HepG2 (cell line): ENCODE results near the gene SLC25A1. TPM values are rescaled to one million over a fixed set of nuclear protein-coding genes. Genes with fewer than 3 reads are reported as not detected.

Experiments used
- ARNT2 ChIP-seq: sonication (generic); formaldehyde crosslinking; IDR thresholded peaks from 2 replicates; pipeline ENCODE4 v1.8.0; 2022; ENCODE audit warnings: mild to moderate bottlenecking, low read depth, missing genetic modification reagents, moderate library complexity
- BRD4 ChIP-seq: sonication (generic); formaldehyde crosslinking; IDR thresholded peaks from 2 replicates; pipeline ENCODE4 v1.4.0; 2020; ENCODE audit warnings: missing genetic modification reagents
- DR1 ChIP-seq: sonication (generic); formaldehyde crosslinking; IDR thresholded peaks from 2 replicates; pipeline ENCODE4 v1.8.0; 2021; ENCODE audit warnings: mild to moderate bottlenecking, missing genetic modification reagents, inconsistent platforms
- ELK4 ChIP-seq: sonication (generic); formaldehyde crosslinking; IDR thresholded peaks from 2 replicates; pipeline ENCODE4 v1.9.0; 2021; ENCODE audit warnings: missing genetic modification reagents, borderline replicate concordance
- HMGXB4 ChIP-seq, 2 experiments: sonication (generic) in 1 of 2; formaldehyde crosslinking in 1 of 2; IDR thresholded peaks; 2 replicates each; pipeline versions ENCODE4 v1.4.0 to v1.6.1; 2018 to 2020; ENCODE audit warnings: missing genetic modification reagents in 2 of 2, borderline replicate concordance in 1 of 2, low read depth in 1 of 2, mild to moderate bottlenecking in 1 of 2, missing biosample characterization in 1 of 2
- KDM5B ChIP-seq: sonication (generic); formaldehyde crosslinking; IDR thresholded peaks from 2 replicates; pipeline ENCODE4 v1.4.0; 2020; ENCODE audit warnings: missing genetic modification reagents, mild to moderate bottlenecking, borderline replicate concordance
- MATR3 ChIP-seq: sonication (generic); formaldehyde crosslinking; IDR thresholded peaks from 2 replicates; pipeline ENCODE4 v1.4.0; 2020; ENCODE audit warnings: missing genetic modification reagents
- NFKB2 ChIP-seq: sonication (generic); formaldehyde crosslinking; IDR thresholded peaks from 2 replicates; pipeline ENCODE4 v1.4.0; 2020; ENCODE audit warnings: missing genetic modification reagents, borderline replicate concordance
- PATZ1 ChIP-seq: sonication (generic); formaldehyde crosslinking; IDR thresholded peaks from 2 replicates; pipeline ENCODE4 v1.4.0; 2020; ENCODE audit warnings: missing genetic modification reagents
- POGK ChIP-seq: sonication (generic); formaldehyde crosslinking; conservative IDR thresholded peaks from 2 replicates; pipeline ENCODE4 v1.8.0; 2022; ENCODE audit warnings: mild to moderate bottlenecking, moderate library complexity, missing genetic modification reagents
- ZBTB25 ChIP-seq: IDR thresholded peaks from 2 replicates; pipeline ENCODE4 v1.6.1; 2018; ENCODE audit warnings: missing genetic modification reagents
- ZFY ChIP-seq: sonication (generic); formaldehyde crosslinking; IDR thresholded peaks from 2 replicates; pipeline ENCODE4 v1.4.0; 2020; ENCODE audit warnings: missing genetic modification reagents
- ZMAT3 ChIP-seq: sonication (generic); formaldehyde crosslinking; conservative IDR thresholded peaks from 2 replicates; pipeline ENCODE4 v1.7.0; 2021; ENCODE audit warnings: missing genetic modification reagents
- ZNF33B ChIP-seq: sonication (generic); formaldehyde crosslinking; IDR thresholded peaks from 2 replicates; pipeline ENCODE4 v1.5.1; 2020; ENCODE audit warnings: mild to moderate bottlenecking, missing genetic modification reagents
- ZNF557 ChIP-seq: sonication (generic); formaldehyde crosslinking; IDR thresholded peaks from 2 replicates; pipeline ENCODE4 v1.4.0; 2020; ENCODE audit warnings: missing genetic modification reagents
- ZNF558 ChIP-seq: sonication (generic); formaldehyde crosslinking; IDR thresholded peaks from 2 replicates; pipeline ENCODE4 v1.9.0; 2022; ENCODE audit warnings: mild to moderate bottlenecking, missing genetic modification reagents, borderline replicate concordance
- ZNF746 ChIP-seq: sonication (generic); formaldehyde crosslinking; IDR thresholded peaks from 2 replicates; pipeline ENCODE4 v1.8.0; 2022; ENCODE audit warnings: mild to moderate bottlenecking, missing genetic modification reagents
- ZNF766 ChIP-seq: sonication (generic); formaldehyde crosslinking; IDR thresholded peaks from 2 replicates; pipeline ENCODE4 v1.5.0; 2020; ENCODE audit warnings: missing genetic modification reagents, borderline replicate concordance
- polyA plus RNA-seq, 8 experiments: library from polyadenylated mRNA; depleted of rRNA in 3 of 8; stranded (reverse) in 7 of 8; unstranded in 1 of 8; fragments of >200 nt; fragmentation: Illumina TruSeq in 4 of 8; extraction: Trizol in 4 of 8; gene quantifications; 2 replicates each; pipeline versions ENCODE4 v1.2.1 to v1.2.3, GENCODE V29; 2011 to 2016; ENCODE audit warnings: low read depth in 4 of 8, missing spikeins in 1 of 8, mixed read lengths in 1 of 8; ENCODE audit not compliant: insufficient read depth in 1 of 8
- total RNA-seq, 5 experiments: library from RNA; depleted of rRNA; stranded (reverse); fragments of >200 nt; fragmentation: Illumina TruSeq; extraction: Trizol; gene quantifications; 2 replicates each; pipeline ENCODE4 v1.2.3, GENCODE V29; 2016; ENCODE audit warnings: low read depth in 1 of 5

Gene SLC25A1
- total and polyA plus RNA-seq, 2 of the 13 experiments (the other 11 are each of a cell fraction or from before 2014, with no cell fraction given): 49.4 to 161 TPM

GRCh38 chr22:19178657-19179496, at the start of gene SLC25A1 (continued):
- 0 out of 2 replicates have a peak, but pooled peaks have one; percentile 7 for TF ChIP-seq POGK
- TF ChIP-seq NFKB2 (CRISPR knock-in tag): peak; percentile 91; the same call in 1 of the 2 replicates
- no peak for TF ChIP-seq ZNF558 (CRISPR knock-in tag)
- TF ChIP-seq ZNF746 (CRISPR knock-in tag): 0 out of 2 replicates have a peak, but pooled peaks have one; percentile 27
- TF ChIP-seq ELK4: no peak
- TF ChIP-seq ZNF766 (CRISPR knock-in tag): peak; percentile 62
- no peak; the same call in 1 of the 2 replicates for TF ChIP-seq DR1 (CRISPR knock-in tag)
- no peak for TF ChIP-seq MATR3 (CRISPR knock-in tag)
- no peak; a peak in 1 of 4 replicates for TF ChIP-seq HMGXB4 (CRISPR knock-in tag; IDR thresholded peaks at IDR 0.05; ENCODE audit: borderline replicate concordance in 1 of 2, low read depth in 1 of 2)
- TF ChIP-seq ZFY: peak; percentile 90
- TF ChIP-seq KDM5B: 0 out of 2 replicates have a peak, but pooled peaks have one; percentile 40
- TF ChIP-seq ZNF33B (CRISPR knock-in tag): peak; percentile 17; the same call in 1 of the 2 replicates
- peak; percentile 81 for TF ChIP-seq PATZ1 (CRISPR knock-in tag)
- 0 out of 2 replicates have a peak, but pooled peaks have one; percentile 52 for TF ChIP-seq ARNT2 (CRISPR knock-in tag)
- peak; percentile 70; the same call in 1 of the 2 replicates for TF ChIP-seq ZMAT3 (CRISPR knock-in tag)
- TF ChIP-seq ZNF557: 0 out of 2 replicates have a peak, but pooled peaks have one; percentile 20
- no peak for TF ChIP-seq ZBTB25 (CRISPR knock-in tag)
- TF ChIP-seq BRD4 (CRISPR knock-in tag): peak; percentile 92; the same call in 1 of the 2 replicates
